Measurements from ENCODE around the gene FAM118A. TPM values are rescaled to one million over a fixed set of nuclear protein-coding genes. Genes with fewer than 3 reads are reported as not detected.

Gene FAM118A
- total and polyA plus RNA-seq, 2 of the 8 experiments (the other 6 are each of a cell fraction or from before 2014, with no cell fraction given) = 8.5 to 18.6 TPM

DNA sequence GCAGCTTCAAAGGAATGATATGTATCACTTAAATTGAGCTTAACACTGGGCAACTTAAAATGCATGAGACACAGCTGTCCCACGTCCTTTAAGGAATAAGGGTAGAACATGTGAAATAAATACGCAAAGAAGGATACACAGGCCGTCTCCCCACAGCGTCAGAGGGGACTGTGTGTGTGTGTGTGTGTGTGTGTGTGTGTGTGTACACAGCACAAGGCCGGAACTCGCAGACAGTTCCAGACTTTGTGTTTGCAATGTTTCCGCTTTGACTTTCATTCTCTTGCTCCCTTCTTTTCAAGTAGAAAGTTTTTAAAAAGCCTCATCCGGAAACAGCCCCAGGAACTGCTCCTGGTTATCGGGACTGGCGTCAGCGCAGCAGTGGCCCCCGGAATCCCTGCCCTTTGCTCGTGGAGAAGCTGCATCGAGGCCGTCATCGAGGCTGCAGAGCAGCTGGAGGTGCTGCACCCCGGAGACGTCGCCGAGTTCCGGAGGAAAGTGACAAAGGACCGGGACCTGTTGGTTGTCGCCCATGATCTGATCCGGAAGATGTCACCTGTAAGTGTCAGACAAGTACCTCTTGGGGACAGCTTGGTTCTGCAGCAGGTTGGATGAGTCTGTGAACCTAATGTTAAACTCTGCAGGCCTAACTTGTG, 13.3 kb downstream of the FAM118A start (continued):
- TF ChIP-seq RNF2 (IDR thresholded peaks at IDR 0.05; ENCODE audit: borderline replicate concordance, low read depth, low read length, missing control alignments, poor library complexity, severe bottlenecking) = no peak
- no peak for TF ChIP-seq JUND (IDR thresholded peaks at IDR 0.05; ENCODE audit: low read length)
- TF ChIP-seq HDAC2 (IDR thresholded peaks at IDR 0.05; ENCODE audit: borderline replicate concordance in 1 of 2, low read depth in 2 of 2, low read length in 2 of 2) = no peak
- no peak for TF ChIP-seq KDM1A (IDR thresholded peaks at IDR 0.05; ENCODE audit: borderline replicate concordance, low read length)
- TF ChIP-seq FOSL1 (IDR thresholded peaks at IDR 0.05; ENCODE audit: insufficient read depth, low read depth, low read length) = no peak
- TF ChIP-seq SIN3A (conservative IDR thresholded peaks at IDR 0.05 in 1 of 2, IDR thresholded peaks at IDR 0.05 in 1 of 2; ENCODE audit: low read depth in 1 of 2, low read length in 2 of 2) = no peak
- TF ChIP-seq CHD2 (IDR thresholded peaks at IDR 0.05; ENCODE audit: low read length) = no peak
- no peak for TF ChIP-seq JUN (IDR thresholded peaks at IDR 0.05; ENCODE audit: low read depth, low read length)
- no peak for TF ChIP-seq SUZ12 (IDR thresholded peaks at IDR 0.05; ENCODE audit: low read length)
